SK-N-SH treated with all-trans-retinoic acid at 6 μM for 48 hours (cell line): ENCODE measurements around the gene PCDHGB5.
"Not testable (repeated sequence)": the region's sequence is repeated elsewhere in the genome, so short reads cannot be mapped to it uniquely, and the experiment has no call there.

ENCODE experiments used
- ATAC-seq: fragments of 200-7000 bp; cut with Tn5 transposase; 3 replicates; pipeline ENCODE4 v1.9.1; 2020; ENCODE audit warnings: mild to moderate bottlenecking, moderate library complexity
- ARNTL ChIP-seq: fragments of 450-650 bp; formaldehyde crosslinking; IDR thresholded peaks from 2 replicates; pipeline ENCODE4 v1.5.0; 2020; ENCODE audit warnings: low read depth, mild to moderate bottlenecking, moderate library complexity, borderline replicate concordance
- CSDC2 ChIP-seq: fragments of 250-450 bp; sonication (Bioruptor Pico); IDR thresholded peaks from 2 replicates; pipeline ENCODE4 v1.5.0; 2020; ENCODE audit warnings: mild to moderate bottlenecking, moderate library complexity
- GLIS3 ChIP-seq: fragments of 250-450 bp; sonication (Bioruptor Pico); IDR thresholded peaks from 2 replicates; pipeline ENCODE4 v1.5.0; 2020; ENCODE audit warnings: mild to moderate bottlenecking, moderate library complexity
- OSR1 ChIP-seq: fragments of 250-450 bp; sonication (Bioruptor Pico); IDR thresholded peaks from 2 replicates; pipeline ENCODE4 v1.8.0; 2022; ENCODE audit warnings: moderate library complexity, mild to moderate bottlenecking, inconsistent platforms
- PPARA ChIP-seq: fragments of 250-450 bp; sonication (Bioruptor Pico); IDR thresholded peaks from 2 replicates; pipeline ENCODE4 v1.5.0; 2020; ENCODE audit warnings: mild to moderate bottlenecking, borderline replicate concordance
- RARB ChIP-seq: fragments of 250-450 bp; sonication (Bioruptor Pico); IDR thresholded peaks from 2 replicates; pipeline ENCODE4 v1.8.0; 2021; ENCODE audit warnings: mild to moderate bottlenecking, moderate library complexity
- SNAI2 ChIP-seq: fragments of 250-450 bp; sonication (Bioruptor Pico); IDR thresholded peaks from 2 replicates; pipeline ENCODE4 v1.5.0; 2020; ENCODE audit warnings: mild to moderate bottlenecking, moderate library complexity
- TCF4 ChIP-seq: fragments of 250-450 bp; sonication (Bioruptor Pico); IDR thresholded peaks from 2 replicates; pipeline ENCODE4 v1.8.0; 2021; ENCODE audit warnings: mild to moderate bottlenecking, moderate library complexity, borderline replicate concordance
- TOX ChIP-seq: fragments of 250-450 bp; sonication (Bioruptor Pico); IDR thresholded peaks from 2 replicates; pipeline ENCODE4 v1.8.0; 2021; ENCODE audit warnings: mild to moderate bottlenecking, moderate library complexity, borderline replicate concordance
- ZC3H10 ChIP-seq: fragments of 250-450 bp; sonication (Bioruptor Pico); IDR thresholded peaks from 2 replicates; pipeline ENCODE4 v1.5.1; 2021; ENCODE audit warnings: mild to moderate bottlenecking, moderate library complexity
- ZFP3 ChIP-seq: fragments of 250-450 bp; sonication (Bioruptor Pico); IDR thresholded peaks from 2 replicates; pipeline ENCODE4 v1.5.0; 2020; ENCODE audit warnings: mild to moderate bottlenecking, moderate library complexity
- ZNF565 ChIP-seq: fragments of 450-650 bp; formaldehyde crosslinking; conservative IDR thresholded peaks from 2 replicates; pipeline ENCODE4 v1.5.0; 2020; ENCODE audit warnings: low read depth, mild to moderate bottlenecking, moderate library complexity
- ZNF70 ChIP-seq: fragments of 450-650 bp; formaldehyde crosslinking; IDR thresholded peaks from 2 replicates; pipeline ENCODE4 v1.5.0; 2020; ENCODE audit warnings: mild to moderate bottlenecking, moderate library complexity
- ZNF8 ChIP-seq: fragments of 450-650 bp; formaldehyde crosslinking; IDR thresholded peaks from 2 replicates; pipeline ENCODE4 v1.5.0; 2020; ENCODE audit warnings: mild to moderate bottlenecking, moderate library complexity
- TF ChIP-seq, protein P1 (sequence below): fragments of 250-450 bp; sonication (Bioruptor Pico); IDR thresholded peaks from 2 replicates; pipeline ENCODE4 v1.5.1; 2020; ENCODE audit warnings: low read depth, mild to moderate bottlenecking, moderate library complexity
- TF ChIP-seq, protein P2 (sequence below): fragments of 250-450 bp; sonication (Bioruptor Pico); IDR thresholded peaks from 2 replicates; pipeline ENCODE4 v1.5.1; 2021; ENCODE audit warnings: mild to moderate bottlenecking, moderate library complexity
- TF ChIP-seq, protein P3 (sequence below): fragments of 250-450 bp; sonication (Bioruptor Pico); IDR thresholded peaks from 2 replicates; pipeline ENCODE4 v1.5.0; 2020; ENCODE audit warnings: mild to moderate bottlenecking, moderate library complexity
- TF ChIP-seq, protein P4 (sequence below): fragments of 250-450 bp; sonication (Bioruptor Pico); IDR thresholded peaks from 2 replicates; pipeline ENCODE4 v1.8.0; 2021; ENCODE audit warnings: low read depth, mild to moderate bottlenecking, moderate library complexity, borderline replicate concordance

The PCDHGB5 gene

DNA sequence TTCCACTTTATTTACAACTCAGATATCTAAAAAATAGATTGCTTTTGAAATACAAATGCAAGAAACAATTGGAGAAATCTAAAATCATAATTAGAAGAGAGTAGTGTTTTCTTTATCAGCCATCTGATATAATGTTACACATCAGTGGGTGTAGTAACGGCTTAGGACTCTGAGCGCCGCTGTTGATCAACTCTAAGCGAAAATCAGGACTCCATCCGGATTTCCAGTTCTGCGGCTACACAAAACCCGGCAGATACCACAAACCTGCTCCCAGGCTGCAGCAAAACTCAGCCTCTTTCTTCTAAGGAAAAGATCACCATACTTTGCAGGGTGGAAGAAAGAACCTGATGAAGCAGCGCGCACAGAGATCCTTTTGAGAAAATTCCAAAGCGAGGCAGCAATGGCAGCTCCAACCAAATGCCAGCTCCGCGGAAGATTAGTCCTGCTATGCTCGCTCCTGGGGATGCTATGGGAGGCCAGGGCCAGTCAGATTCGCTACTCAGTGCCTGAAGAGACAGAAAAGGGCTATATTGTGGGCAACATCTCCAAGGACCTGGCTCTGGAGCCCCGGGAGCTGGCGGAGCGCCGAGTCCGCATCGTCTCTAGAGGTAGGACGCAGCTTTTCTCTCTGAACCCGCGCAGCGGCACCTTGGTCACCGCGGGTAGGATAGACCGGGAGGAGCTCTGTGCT lies 5.0 kb downstream of the PCDHGB5 start, which contains the start of gene PCDHGA9:
TSS of gene PCDHGA9 (plus strand) at position 226 of the 691 bp plus-strand sequence. CDS start at position 401, 175 bp downstream.
- ATAC-seq = no peak
- TF ChIP-seq, protein P1, sequence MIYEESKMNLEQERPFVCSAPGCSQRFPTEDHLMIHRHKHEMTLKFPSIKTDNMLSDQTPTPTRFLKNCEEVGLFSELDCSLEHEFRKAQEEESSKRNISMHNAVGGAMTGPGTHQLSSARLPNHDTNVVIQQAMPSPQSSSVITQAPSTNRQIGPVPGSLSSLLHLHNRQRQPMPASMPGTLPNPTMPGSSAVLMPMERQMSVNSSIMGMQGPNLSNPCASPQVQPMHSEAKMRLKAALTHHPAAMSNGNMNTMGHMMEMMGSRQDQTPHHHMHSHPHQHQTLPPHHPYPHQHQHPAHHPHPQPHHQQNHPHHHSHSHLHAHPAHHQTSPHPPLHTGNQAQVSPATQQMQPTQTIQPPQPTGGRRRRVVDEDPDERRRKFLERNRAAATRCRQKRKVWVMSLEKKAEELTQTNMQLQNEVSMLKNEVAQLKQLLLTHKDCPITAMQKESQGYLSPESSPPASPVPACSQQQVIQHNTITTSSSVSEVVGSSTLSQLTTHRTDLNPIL (CRISPR knock-in tag) = no peak
- TF ChIP-seq, protein P2, sequence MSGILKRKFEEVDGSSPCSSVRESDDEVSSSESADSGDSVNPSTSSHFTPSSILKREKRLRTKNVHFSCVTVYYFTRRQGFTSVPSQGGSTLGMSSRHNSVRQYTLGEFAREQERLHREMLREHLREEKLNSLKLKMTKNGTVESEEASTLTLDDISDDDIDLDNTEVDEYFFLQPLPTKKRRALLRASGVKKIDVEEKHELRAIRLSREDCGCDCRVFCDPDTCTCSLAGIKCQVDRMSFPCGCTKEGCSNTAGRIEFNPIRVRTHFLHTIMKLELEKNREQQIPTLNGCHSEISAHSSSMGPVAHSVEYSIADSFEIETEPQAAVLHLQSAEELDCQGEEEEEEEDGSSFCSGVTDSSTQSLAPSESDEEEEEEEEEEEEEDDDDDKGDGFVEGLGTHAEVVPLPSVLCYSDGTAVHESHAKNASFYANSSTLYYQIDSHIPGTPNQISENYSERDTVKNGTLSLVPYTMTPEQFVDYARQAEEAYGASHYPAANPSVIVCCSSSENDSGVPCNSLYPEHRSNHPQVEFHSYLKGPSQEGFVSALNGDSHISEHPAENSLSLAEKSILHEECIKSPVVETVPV (CRISPR knock-in tag) = no peak
- TF ChIP-seq, protein P3, sequence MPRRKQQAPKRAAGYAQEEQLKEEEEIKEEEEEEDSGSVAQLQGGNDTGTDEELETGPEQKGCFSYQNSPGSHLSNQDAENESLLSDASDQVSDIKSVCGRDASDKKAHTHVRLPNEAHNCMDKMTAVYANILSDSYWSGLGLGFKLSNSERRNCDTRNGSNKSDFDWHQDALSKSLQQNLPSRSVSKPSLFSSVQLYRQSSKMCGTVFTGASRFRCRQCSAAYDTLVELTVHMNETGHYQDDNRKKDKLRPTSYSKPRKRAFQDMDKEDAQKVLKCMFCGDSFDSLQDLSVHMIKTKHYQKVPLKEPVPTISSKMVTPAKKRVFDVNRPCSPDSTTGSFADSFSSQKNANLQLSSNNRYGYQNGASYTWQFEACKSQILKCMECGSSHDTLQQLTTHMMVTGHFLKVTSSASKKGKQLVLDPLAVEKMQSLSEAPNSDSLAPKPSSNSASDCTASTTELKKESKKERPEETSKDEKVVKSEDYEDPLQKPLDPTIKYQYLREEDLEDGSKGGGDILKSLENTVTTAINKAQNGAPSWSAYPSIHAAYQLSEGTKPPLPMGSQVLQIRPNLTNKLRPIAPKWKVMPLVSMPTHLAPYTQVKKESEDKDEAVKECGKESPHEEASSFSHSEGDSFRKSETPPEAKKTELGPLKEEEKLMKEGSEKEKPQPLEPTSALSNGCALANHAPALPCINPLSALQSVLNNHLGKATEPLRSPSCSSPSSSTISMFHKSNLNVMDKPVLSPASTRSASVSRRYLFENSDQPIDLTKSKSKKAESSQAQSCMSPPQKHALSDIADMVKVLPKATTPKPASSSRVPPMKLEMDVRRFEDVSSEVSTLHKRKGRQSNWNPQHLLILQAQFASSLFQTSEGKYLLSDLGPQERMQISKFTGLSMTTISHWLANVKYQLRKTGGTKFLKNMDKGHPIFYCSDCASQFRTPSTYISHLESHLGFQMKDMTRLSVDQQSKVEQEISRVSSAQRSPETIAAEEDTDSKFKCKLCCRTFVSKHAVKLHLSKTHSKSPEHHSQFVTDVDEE (CRISPR knock-in tag) = no peak
- TF ChIP-seq ZFP3 (CRISPR knock-in tag) (no peak), CSDC2 (CRISPR knock-in tag) (no peak), ZNF565 (no peak), ZNF8 (no peak), SNAI2 (CRISPR knock-in tag) (no peak), ZC3H10 (CRISPR knock-in tag) (no peak), TCF4 (CRISPR knock-in tag) (no peak), TOX (no peak), GLIS3 (CRISPR knock-in tag) (no peak), OSR1 (no peak), RARB (no peak)
- TF ChIP-seq, protein P4, sequence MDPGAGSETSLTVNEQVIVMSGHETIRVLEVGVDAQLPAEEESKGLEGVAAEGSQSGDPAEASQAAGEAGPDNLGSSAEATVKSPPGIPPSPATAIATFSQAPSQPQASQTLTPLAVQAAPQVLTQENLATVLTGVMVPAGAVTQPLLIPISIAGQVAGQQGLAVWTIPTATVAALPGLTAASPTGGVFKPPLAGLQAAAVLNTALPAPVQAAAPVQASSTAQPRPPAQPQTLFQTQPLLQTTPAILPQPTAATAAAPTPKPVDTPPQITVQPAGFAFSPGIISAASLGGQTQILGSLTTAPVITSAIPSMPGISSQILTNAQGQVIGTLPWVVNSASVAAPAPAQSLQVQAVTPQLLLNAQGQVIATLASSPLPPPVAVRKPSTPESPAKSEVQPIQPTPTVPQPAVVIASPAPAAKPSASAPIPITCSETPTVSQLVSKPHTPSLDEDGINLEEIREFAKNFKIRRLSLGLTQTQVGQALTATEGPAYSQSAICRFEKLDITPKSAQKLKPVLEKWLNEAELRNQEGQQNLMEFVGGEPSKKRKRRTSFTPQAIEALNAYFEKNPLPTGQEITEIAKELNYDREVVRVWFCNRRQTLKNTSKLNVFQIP (CRISPR knock-in tag) = no peak
- TF ChIP-seq, all 23 proteins: peak for 0

DNA sequence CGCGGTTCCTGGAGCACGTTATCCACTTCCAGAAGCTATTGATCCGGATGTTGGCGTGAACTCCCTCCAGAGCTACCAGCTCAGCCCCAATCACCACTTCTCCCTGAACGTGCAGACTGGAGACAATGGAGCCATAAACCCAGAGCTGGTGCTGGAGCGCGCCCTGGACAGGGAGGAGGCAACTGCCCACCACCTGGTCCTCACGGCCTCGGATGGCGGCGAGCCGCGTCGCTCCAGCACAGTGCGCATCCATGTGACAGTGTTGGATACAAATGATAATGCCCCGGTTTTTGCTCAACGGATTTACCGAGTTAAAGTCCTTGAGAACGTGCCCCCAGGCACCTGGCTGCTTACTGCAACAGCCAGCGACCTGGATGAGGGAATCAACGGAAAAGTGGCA lies 5.6 kb downstream of the PCDHGB5 start:
- no peak for TF ChIP-seq TCF4 (CRISPR knock-in tag)
- TF ChIP-seq ZFP3 (CRISPR knock-in tag) = no peak
- no peak for TF ChIP-seq ARNTL (CRISPR knock-in tag)
- TF ChIP-seq ZNF565 = no peak
- no peak for TF ChIP-seq TOX
- no peak for TF ChIP-seq OSR1
- no peak for TF ChIP-seq GLIS3 (CRISPR knock-in tag)
- no peak for TF ChIP-seq RARB
- TF ChIP-seq, protein P3 (CRISPR knock-in tag) = no peak
- TF ChIP-seq, protein P4 (CRISPR knock-in tag) = no peak
- TF ChIP-seq PPARA (CRISPR knock-in tag) = no peak
- no peak for TF ChIP-seq ZNF8
- TF ChIP-seq CSDC2 (CRISPR knock-in tag) = no peak
- TF ChIP-seq, protein P2 (CRISPR knock-in tag) = no peak
- TF ChIP-seq ZC3H10 (CRISPR knock-in tag) = no peak
- TF ChIP-seq ZNF70 (CRISPR knock-in tag) = no peak
- no peak for ATAC-seq

DNA sequence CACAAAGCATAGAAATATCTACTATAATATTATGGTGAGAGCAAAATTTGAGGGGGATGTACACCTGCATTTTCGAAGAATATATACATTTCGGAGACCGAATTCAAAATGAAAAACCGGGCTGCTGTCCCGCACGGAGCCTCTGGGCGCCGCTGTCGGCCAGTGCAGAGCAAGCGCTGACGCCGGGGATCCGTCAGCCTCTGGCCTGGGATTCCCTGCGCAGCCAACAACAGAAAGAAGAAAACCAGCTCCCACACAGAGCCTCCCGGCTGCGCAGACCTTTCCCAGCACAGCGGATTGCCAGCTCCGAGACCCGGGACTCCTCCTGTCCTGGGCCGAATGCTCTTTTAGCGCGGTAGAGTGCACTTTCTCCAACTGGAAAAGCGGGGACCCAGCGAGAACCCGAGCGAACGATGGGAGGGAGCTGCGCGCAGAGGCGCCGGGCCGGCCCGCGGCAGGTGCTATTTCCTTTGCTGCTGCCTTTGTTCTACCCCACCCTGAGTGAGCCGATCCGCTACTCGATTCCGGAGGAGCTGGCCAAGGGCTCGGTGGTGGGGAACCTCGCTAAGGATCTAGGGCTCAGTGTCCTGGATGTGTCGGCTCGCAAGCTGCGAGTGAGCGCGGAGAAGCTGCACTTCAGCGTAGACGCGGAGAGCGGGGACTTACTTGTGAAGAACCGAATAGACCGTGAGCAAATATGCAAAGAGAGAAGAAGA lies 10.2 kb downstream of the PCDHGB5 start, which contains the start of gene PCDHGB6:
TSS of gene PCDHGB6 (plus strand) at position 232 of the 716 bp plus-strand sequence. CDS start at position 414, 182 bp downstream.
- not testable (repeated sequence) for ATAC-seq
